Measurements from ENCODE around the gene CELF3.

- TF ChIP-seq, protein P1, sequence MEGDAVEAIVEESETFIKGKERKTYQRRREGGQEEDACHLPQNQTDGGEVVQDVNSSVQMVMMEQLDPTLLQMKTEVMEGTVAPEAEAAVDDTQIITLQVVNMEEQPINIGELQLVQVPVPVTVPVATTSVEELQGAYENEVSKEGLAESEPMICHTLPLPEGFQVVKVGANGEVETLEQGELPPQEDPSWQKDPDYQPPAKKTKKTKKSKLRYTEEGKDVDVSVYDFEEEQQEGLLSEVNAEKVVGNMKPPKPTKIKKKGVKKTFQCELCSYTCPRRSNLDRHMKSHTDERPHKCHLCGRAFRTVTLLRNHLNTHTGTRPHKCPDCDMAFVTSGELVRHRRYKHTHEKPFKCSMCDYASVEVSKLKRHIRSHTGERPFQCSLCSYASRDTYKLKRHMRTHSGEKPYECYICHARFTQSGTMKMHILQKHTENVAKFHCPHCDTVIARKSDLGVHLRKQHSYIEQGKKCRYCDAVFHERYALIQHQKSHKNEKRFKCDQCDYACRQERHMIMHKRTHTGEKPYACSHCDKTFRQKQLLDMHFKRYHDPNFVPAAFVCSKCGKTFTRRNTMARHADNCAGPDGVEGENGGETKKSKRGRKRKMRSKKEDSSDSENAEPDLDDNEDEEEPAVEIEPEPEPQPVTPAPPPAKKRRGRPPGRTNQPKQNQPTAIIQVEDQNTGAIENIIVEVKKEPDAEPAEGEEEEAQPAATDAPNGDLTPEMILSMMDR (IDR thresholded peaks at IDR 0.05), result no peak
- TF ChIP-seq EZH2 (IDR thresholded peaks at IDR 0.05; ENCODE audit: borderline replicate concordance, insufficient read depth, low read depth, low read length, poor library complexity, severe bottlenecking), result no peak
Measured at GRCh38 chr1:151705753-151706463, 10.7 kb downstream of the CELF3 start.
